ENCODE results near the gene RNF223. TPM values are rescaled to one million over a fixed set of nuclear protein-coding genes. Genes with fewer than 3 reads are reported as not detected.

The RNF223 gene
- total and polyA plus RNA-seq, 2 donors (not counting 3 experiments of a cell fraction or from before 2014, with no cell fraction given) = not detected

DNA sequence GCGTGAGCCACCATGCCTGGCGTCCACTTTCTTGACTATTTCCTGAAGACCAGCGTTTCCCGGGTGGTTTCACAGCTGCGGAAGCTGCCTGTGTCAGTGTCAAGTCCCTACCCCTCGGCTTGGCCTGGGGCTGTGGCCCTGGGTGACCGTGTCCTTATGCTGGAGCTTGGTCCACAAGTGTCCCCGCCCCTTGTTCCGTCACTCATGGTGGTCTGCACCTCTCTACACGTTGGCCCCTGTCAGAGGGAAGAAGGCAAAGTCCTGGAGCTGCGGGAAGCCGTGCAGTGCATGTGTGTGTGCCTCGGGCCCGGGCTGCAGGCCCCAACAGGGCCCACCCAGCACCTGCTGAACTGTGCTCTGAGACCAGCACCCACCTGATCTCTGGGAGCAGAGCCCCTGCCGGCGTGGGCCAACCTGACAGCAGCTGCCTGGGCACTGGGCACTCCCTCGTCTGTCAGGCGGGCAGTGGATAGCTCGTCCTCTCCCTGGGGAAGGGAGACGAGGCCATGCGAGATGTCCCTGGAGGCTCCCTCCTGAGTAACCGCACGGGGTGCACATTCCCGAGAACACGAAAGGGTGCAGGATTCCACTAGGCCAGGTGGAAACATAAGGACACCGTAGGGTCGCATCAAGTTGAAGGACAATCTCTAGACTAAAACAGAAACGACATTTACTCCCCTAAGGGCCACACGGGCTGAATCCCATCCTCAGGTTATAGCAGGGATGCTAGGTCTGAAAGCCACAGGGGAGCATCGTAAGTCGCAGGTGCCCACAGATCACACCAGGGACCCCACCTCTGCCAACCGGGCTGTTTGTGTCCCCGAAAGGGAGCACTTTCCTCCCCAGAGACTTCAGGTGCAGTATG is 44.1 kb upstream of the RNF223 start:
- BruUV-seq (replicated peaks) = no TSS peak
- Histone ChIP-seq H3K36me3 (ENCODE audit: control insufficient read depth in 2 of 2, extremely low read depth in 1 of 2, insufficient read depth in 2 of 2, low read length in 2 of 2) (no peaks in the 10 kb centered on the region), H3K4me3 (replicated peaks in 1 of 3; ENCODE audit: insufficient read depth in 1 of 3, low read depth in 1 of 3, low read length in 3 of 3) (no peak overlapping the region), H3K27me3 (ENCODE audit: control insufficient read depth in 2 of 2, insufficient read depth in 2 of 2, low read length in 2 of 2) (peaks cover 0 to 2% of the 10 kb centered on the region in 2 experiments), H3K9ac (replicated peaks; ENCODE audit: extremely low read depth, insufficient read depth, low read length) (no peak overlapping the region), H3K27ac (ENCODE audit: insufficient read depth, low read depth, low read length) (no peak overlapping the region), H2AFZ (ENCODE audit: low read depth, low read length) (no peak overlapping the region), H3K4me2 (ENCODE audit: insufficient read depth, low read length) (no peak overlapping the region), H3K79me2 (ENCODE audit: control insufficient read depth, insufficient read depth, low read length) (no peaks in the 10 kb centered on the region), H4K20me1 (replicated peaks; ENCODE audit: control insufficient read depth, extremely low read depth, insufficient read depth, low read length) (no peaks in the 10 kb centered on the region), H3K4me1 (ENCODE audit: control insufficient read depth, extremely low read depth, insufficient read depth, low read length) (no peaks in the 10 kb centered on the region), H3K9me3 (replicated peaks; ENCODE audit: control insufficient read depth, insufficient read depth, low read length) (no peaks in the 10 kb centered on the region), H3K9me1 (replicated peaks; ENCODE audit: control insufficient read depth, extremely low read depth, insufficient read depth, low read length) (no peaks in the 10 kb centered on the region)
- intact Hi-C loops (cut with micrococcal nuclease) (loop anchor here (5.0 kb wide), 1 partner anchor 56 kb away; no protein-coding TSS in a partner anchor), dilution Hi-C loops (cut with MboI; ENCODE audit: extremely low pct_ligation_motif_present, low sequenced_read_pairs) (no loop called here)
- TF ChIP-seq, protein P1, sequence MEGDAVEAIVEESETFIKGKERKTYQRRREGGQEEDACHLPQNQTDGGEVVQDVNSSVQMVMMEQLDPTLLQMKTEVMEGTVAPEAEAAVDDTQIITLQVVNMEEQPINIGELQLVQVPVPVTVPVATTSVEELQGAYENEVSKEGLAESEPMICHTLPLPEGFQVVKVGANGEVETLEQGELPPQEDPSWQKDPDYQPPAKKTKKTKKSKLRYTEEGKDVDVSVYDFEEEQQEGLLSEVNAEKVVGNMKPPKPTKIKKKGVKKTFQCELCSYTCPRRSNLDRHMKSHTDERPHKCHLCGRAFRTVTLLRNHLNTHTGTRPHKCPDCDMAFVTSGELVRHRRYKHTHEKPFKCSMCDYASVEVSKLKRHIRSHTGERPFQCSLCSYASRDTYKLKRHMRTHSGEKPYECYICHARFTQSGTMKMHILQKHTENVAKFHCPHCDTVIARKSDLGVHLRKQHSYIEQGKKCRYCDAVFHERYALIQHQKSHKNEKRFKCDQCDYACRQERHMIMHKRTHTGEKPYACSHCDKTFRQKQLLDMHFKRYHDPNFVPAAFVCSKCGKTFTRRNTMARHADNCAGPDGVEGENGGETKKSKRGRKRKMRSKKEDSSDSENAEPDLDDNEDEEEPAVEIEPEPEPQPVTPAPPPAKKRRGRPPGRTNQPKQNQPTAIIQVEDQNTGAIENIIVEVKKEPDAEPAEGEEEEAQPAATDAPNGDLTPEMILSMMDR (IDR thresholded peaks at IDR 0.05; ENCODE audit: extremely low read depth in 1 of 2, insufficient read depth in 1 of 2, low read depth in 1 of 2, low read length in 2 of 2) = no peak
- TF ChIP-seq, protein P2, sequence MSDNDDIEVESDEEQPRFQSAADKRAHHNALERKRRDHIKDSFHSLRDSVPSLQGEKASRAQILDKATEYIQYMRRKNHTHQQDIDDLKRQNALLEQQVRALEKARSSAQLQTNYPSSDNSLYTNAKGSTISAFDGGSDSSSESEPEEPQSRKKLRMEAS (IDR thresholded peaks at IDR 0.05; ENCODE audit: insufficient read depth, insufficient read length) = no peak
- TF ChIP-seq JUN (IDR thresholded peaks at IDR 0.05; ENCODE audit: borderline replicate concordance, insufficient read depth, insufficient read length, low read depth) (no peak), MYC (IDR thresholded peaks at IDR 0.05; ENCODE audit: low read depth, low read length) (no peak), EZH2 (IDR thresholded peaks at IDR 0.05; ENCODE audit: borderline replicate concordance, low read depth, low read length, severe bottlenecking) (no peak), FOS (IDR thresholded peaks at IDR 0.05; ENCODE audit: borderline replicate concordance, insufficient read depth, low read length) (no peak), POLR2A (IDR thresholded peaks at IDR 0.05; ENCODE audit: low read depth, low read length) (no peak), POLR2AphosphoS5 (IDR thresholded peaks at IDR 0.05; ENCODE audit: insufficient read depth, low read depth, low read length) (no peak), GATA2 (IDR thresholded peaks at IDR 0.05; ENCODE audit: insufficient read depth, insufficient read length, low read depth, low read length) (no peak)
- ChIA-PET CTCF (interaction anchor here (0.7 to 6.9 kb wide), 2 partner anchors 113 to 174 kb away, joined by 3 to 286 read pairs; no protein-coding TSS in a partner anchor), POLR2A (interaction anchor here (1.7 kb wide), 1 partner anchor 113 kb away, joined by 3 read pairs; no protein-coding TSS in a partner anchor)
- FAIRE-seq = no peak
- DNase-seq (ENCODE audit: low read depth, low spot score) = no peak
